Thymus (tissue), 11 donors: Measurements from ENCODE around the gene KCTD5. TPM values are rescaled to one million over a fixed set of nuclear protein-coding genes. Genes with fewer than 3 reads are reported as not detected.

Source experiments
- DNase-seq, 9 donors: peaks; one replicate each; pipeline ENCODE4 v3.0.0-alpha.2; 2013; ENCODE audit warnings: low spot score in 9 of 9, low read depth in 6 of 9, missing footprints in 1 of 9
- H3K27ac ChIP-seq, 2 donors: one replicate each; pipeline ENCODE4 v1.5.1; 2013; ENCODE audit warnings: control low read depth in 1 of 2, low read depth in 1 of 2, low read length in 1 of 2, mild to moderate bottlenecking in 1 of 2, moderate library complexity in 1 of 2
- H3K27me3 ChIP-seq, 2 donors: one replicate each; pipeline ENCODE4 v1.5.1; 2013; ENCODE audit warnings: low read length in 1 of 2; ENCODE audit not compliant: control insufficient read depth in 2 of 2, insufficient read depth in 1 of 2
- H3K36me3 ChIP-seq, 2 donors: one replicate each; pipeline ENCODE4 v1.5.1; 2013; ENCODE audit warnings: low read length in 1 of 2, mild to moderate bottlenecking in 1 of 2, moderate library complexity in 1 of 2; ENCODE audit not compliant: control insufficient read depth in 2 of 2, insufficient read depth in 2 of 2
- H3K4me1 ChIP-seq, 2 donors: one replicate each; pipeline ENCODE4 v1.5.1; 2013; ENCODE audit warnings: low read length in 2 of 2; ENCODE audit not compliant: control insufficient read depth in 2 of 2, insufficient read depth in 2 of 2
- H3K4me3 ChIP-seq, 2 donors: one replicate each; pipeline ENCODE4 v1.5.1; 2013; ENCODE audit warnings: low read length in 2 of 2, control low read depth in 1 of 2, mild to moderate bottlenecking in 1 of 2
- H3K9me3 ChIP-seq, 2 donors: one replicate each; pipeline ENCODE4 v1.5.1; 2013; ENCODE audit warnings: low read length in 1 of 2, mild to moderate bottlenecking in 1 of 2; ENCODE audit not compliant: control insufficient read depth in 2 of 2, insufficient read depth in 1 of 2
- WGBS: extraction: QIAGEN DNeasy Blood & Tissue Kit; methylation state at CpG from one replicate; pipeline ENCODE4 v1.1.7; 2013; 5-methylcytosine and 5-hydroxymethylcytosine counted together
- polyA plus RNA-seq: library from polyadenylated mRNA; stranded (reverse); fragments of 200-250 nt; gene quantifications from one replicate; pipeline ENCODE4 v1.2.3, GENCODE V29; 2013
- total RNA-seq: library from RNA; stranded (reverse); fragments of 120-200 nt; gene quantifications from one replicate; pipeline ENCODE4 v1.2.4, GENCODE V29; 2013
- donor health status: healthy.

Gene KCTD5
- total and polyA plus RNA-seq, 2 donors = 18.5 to 21.8 TPM

- Histone ChIP-seq H3K27ac (no peak overlapping the region), H3K36me3 (peaks cover 51 to 90% of the 10 kb centered on the region in 2 donors), H3K9me3 (no peaks in the 10 kb centered on the region), H3K4me1 (no peaks in the 10 kb centered on the region), H3K4me3 (no peak overlapping the region), H3K27me3 (no peaks in the 10 kb centered on the region)
- DNase-seq = no peak
- 99% methylated on average over 10 of the region's 10 CpGs for WGBS
Measured at GRCh38 chr16:2705351-2705750, 23.0 kb downstream of the KCTD5 start.

- H3K4me1 ChIP-seq = no peaks in the 10 kb centered on the region
Measured at GRCh38 chr16:2706085-2706484, 23.8 kb downstream of the KCTD5 start.

GRCh38 chr16:2706611-2707311, 24.4 kb downstream of the KCTD5 start:
- Histone ChIP-seq H3K27me3 (no peaks in the 10 kb centered on the region), H3K4me1 (no peaks in the 10 kb centered on the region), H3K9me3 (no peaks in the 10 kb centered on the region), H3K36me3 (peaks cover 38 to 76% of the 10 kb centered on the region in 2 donors), H3K27ac (no peak overlapping the region), H3K4me3 (no peak overlapping the region)
- DNase-seq = no peak
- 97% methylated on average over 22 of the region's 22 CpGs for WGBS

More at GRCh38 chr16:2706085-2706484, 23.8 kb downstream of the KCTD5 start:
- H3K9me3 ChIP-seq = no peaks in the 10 kb centered on the region
- DNase-seq = no peak
- 97% methylated on average over 17 of the region's 17 CpGs for WGBS
- peaks cover 44 to 83% of the 10 kb centered on the region in 2 donors for H3K36me3 ChIP-seq
- H3K4me3 ChIP-seq = no peak overlapping the region
- no peaks in the 10 kb centered on the region for H3K27me3 ChIP-seq
- no peak overlapping the region for H3K27ac ChIP-seq

- H3K4me1 ChIP-seq = no peaks in the 10 kb centered on the region
- 97% methylated on average over 51 of the region's 51 CpGs for WGBS
- no peaks in the 10 kb centered on the region for H3K27me3 ChIP-seq
- no peaks in the 10 kb centered on the region for H3K9me3 ChIP-seq
- H3K27ac ChIP-seq = no peak overlapping the region
- DNase-seq = no peak
- peaks cover 29 to 67% of the 10 kb centered on the region in 2 donors for H3K36me3 ChIP-seq
- no peak overlapping the region for H3K4me3 ChIP-seq
Measured at GRCh38 chr16:2707368-2708289, 25.3 kb downstream of the KCTD5 start.

- no peaks in the 10 kb centered on the region for H3K9me3 ChIP-seq
- DNase-seq = no peak
- no peaks in the 10 kb centered on the region for H3K4me1 ChIP-seq
- no peak overlapping the region for H3K4me3 ChIP-seq
- 98% methylated on average over 14 of the region's 14 CpGs for WGBS
- H3K27ac ChIP-seq = no peak overlapping the region
- H3K36me3 ChIP-seq = peaks cover 27 to 61% of the 10 kb centered on the region in 2 donors
- no peaks in the 10 kb centered on the region for H3K27me3 ChIP-seq
Measured at GRCh38 chr16:2708290-2708639, 25.9 kb downstream of the KCTD5 start.

GRCh38 chr16:2708955-2709587, 26.7 kb downstream of the KCTD5 start:
- H3K27ac ChIP-seq = no peak overlapping the region
- peaks cover 27 to 55% of the 10 kb centered on the region in 2 donors for H3K36me3 ChIP-seq
- H3K9me3 ChIP-seq = no peaks in the 10 kb centered on the region
- H3K4me1 ChIP-seq = no peaks in the 10 kb centered on the region
- 98% methylated on average over 22 of the region's 22 CpGs for WGBS
- H3K4me3 ChIP-seq = no peak overlapping the region
- peaks cover 0 to 2% of the 10 kb centered on the region in 2 donors for H3K27me3 ChIP-seq
- no peak for DNase-seq

GRCh38 chr16:2709588-2709984, 27.3 kb downstream of the KCTD5 start:
- Histone ChIP-seq H3K27ac (no peak overlapping the region), H3K36me3 (peaks cover 25 to 50% of the 10 kb centered on the region in 2 donors), H3K9me3 (no peaks in the 10 kb centered on the region), H3K27me3 (peaks cover 0 to 4% of the 10 kb centered on the region in 2 donors), H3K4me1 (no peaks in the 10 kb centered on the region), H3K4me3 (no peak overlapping the region)
- no peak for DNase-seq
- 97% methylated on average over 10 of the region's 10 CpGs for WGBS

- peaks cover under 1 to 7% of the 10 kb centered on the region in 2 donors for H3K27me3 ChIP-seq
- no peak overlapping the region for H3K27ac ChIP-seq
- no peak for DNase-seq
- 94% methylated on average over 20 of the region's 20 CpGs for WGBS
- peaks cover under 1 to 2% of the 10 kb centered on the region in 2 donors for H3K4me1 ChIP-seq
- H3K36me3 ChIP-seq = peaks cover 24 to 44% of the 10 kb centered on the region in 2 donors
- H3K4me3 ChIP-seq = no peak overlapping the region
- H3K9me3 ChIP-seq = no peaks in the 10 kb centered on the region
Measured at GRCh38 chr16:2710021-2710710, 27.8 kb downstream of the KCTD5 start.
